ENCODE data around the gene MYLK4. TPM values are rescaled to one million over a fixed set of nuclear protein-coding genes. Genes with fewer than 3 reads are reported as not detected.

The MYLK4 gene
- total and polyA plus RNA-seq, 8 donors = 0.12 to 1.3 (median 0.43) TPM; not detected in 3

DNA sequence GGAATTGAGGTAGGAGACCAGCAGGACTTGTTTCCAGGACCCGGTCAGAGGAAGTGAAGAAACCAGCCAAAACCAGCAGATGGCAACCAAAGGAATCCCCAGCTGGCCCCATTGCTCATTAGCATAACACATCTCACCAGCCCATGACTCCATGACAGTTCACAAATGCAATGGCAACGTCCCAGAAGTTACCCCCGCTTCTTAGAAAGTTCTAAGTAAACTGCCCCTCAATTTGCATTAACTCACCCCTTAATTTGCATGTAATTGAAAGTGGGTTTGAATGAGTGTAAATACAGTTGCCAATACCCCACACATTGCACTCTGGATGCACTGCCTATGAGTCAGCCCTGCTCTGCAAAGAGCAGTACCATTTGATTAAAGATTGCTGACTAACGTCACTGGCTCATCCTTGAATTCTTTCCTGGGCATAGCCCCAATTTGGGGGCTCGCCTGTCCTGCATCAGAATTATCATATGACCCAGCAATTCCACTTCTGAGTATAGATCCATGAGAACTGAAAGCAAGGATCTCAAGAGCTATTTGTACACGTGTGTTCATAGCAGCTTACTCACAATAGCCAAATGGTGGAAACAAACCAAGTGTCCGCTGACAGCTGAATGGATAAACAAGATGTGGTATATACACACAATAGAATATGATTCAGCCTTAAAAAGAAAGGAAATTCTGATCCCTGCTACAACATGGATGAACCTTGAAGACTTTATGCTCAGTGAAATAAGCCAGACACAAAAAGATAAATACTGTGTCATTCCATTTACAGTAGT, 36.4 kb downstream of the MYLK4 start:
- DNase-seq = peak in 1 of 2 donors; percentile 36
- Histone ChIP-seq H3K4me1 (peaks cover 0 to 4% (median 0%) of the 10 kb centered on the region in 4 donors), H3K36me3 (no peaks in the 10 kb centered on the region), H3K27me3 (no peaks in the 10 kb centered on the region), H3K9me3 (peaks cover 0 to 20% (median 11%) of the 10 kb centered on the region in 4 donors), H3K27ac (no peak overlapping the region), H3K4me3 (no peak overlapping the region)
- WGBS, 5 donors = 70 to 79% (median 76%) methylated on average over 7 of the region's 7 CpGs
- intact Hi-C loops (cut with DNase I; ENCODE audit: low total_unique reads) = no loop called here
- TF ChIP-seq POLR2AphosphoS5 (IDR thresholded peaks at IDR 0.05) = peak in 1 of 3 donors; percentile 29
- TF ChIP-seq POLR2A (IDR thresholded peaks at IDR 0.05) = no peak

DNA sequence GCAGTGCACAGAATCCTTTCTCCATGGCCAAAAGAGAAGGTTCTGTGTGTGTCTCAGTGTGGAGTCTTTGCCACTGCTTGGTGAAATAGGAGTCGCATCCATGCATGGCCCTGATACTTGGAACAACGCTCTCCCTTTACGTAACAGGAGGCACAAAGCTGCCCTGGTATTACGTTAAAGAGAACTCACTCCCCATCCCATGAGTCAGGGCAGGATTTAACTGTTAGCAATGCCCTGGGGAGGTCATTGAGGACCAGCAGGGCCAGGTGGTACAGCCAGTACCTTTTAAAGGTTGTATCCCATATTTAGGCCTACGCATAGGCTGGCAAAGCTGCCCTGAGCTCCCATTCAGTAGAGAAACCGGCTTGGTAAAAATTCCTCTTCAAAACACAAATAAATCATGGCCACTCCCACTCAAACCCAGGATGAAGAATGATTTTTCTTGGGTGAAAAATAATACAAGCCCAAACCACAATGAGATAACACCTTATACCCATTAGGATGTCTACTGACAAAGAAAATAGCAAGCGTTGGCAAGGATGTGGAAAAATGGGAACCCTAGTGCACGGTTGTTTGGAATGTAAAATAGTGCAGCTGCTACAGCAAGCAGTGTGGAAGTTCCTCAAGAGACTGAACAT, 37.1 kb downstream of the MYLK4 start:
- DNase-seq = no peak
- Histone ChIP-seq H3K27ac (no peak overlapping the region), H3K9me3 (peaks cover 0 to 21% (median 11%) of the 10 kb centered on the region in 4 donors), H3K4me1 (peaks cover 0 to 4% (median 0%) of the 10 kb centered on the region in 4 donors), H3K36me3 (no peaks in the 10 kb centered on the region), H3K27me3 (no peaks in the 10 kb centered on the region), H3K4me3 (no peak overlapping the region)
- WGBS, 5 donors = 85 to 96% (median 94%) methylated on average over 8 of the region's 8 CpGs
- TF ChIP-seq, protein P1, sequence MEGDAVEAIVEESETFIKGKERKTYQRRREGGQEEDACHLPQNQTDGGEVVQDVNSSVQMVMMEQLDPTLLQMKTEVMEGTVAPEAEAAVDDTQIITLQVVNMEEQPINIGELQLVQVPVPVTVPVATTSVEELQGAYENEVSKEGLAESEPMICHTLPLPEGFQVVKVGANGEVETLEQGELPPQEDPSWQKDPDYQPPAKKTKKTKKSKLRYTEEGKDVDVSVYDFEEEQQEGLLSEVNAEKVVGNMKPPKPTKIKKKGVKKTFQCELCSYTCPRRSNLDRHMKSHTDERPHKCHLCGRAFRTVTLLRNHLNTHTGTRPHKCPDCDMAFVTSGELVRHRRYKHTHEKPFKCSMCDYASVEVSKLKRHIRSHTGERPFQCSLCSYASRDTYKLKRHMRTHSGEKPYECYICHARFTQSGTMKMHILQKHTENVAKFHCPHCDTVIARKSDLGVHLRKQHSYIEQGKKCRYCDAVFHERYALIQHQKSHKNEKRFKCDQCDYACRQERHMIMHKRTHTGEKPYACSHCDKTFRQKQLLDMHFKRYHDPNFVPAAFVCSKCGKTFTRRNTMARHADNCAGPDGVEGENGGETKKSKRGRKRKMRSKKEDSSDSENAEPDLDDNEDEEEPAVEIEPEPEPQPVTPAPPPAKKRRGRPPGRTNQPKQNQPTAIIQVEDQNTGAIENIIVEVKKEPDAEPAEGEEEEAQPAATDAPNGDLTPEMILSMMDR (IDR thresholded peaks at IDR 0.05) = no peak
- TF ChIP-seq EP300 (IDR thresholded peaks at IDR 0.05) = no peak
- no peak for TF ChIP-seq POLR2AphosphoS5 (IDR thresholded peaks at IDR 0.05)
- no peak for TF ChIP-seq POLR2A (IDR thresholded peaks at IDR 0.05)
- intact Hi-C loops (cut with DNase I; ENCODE audit: low total_unique reads) = no loop called here

DNA sequence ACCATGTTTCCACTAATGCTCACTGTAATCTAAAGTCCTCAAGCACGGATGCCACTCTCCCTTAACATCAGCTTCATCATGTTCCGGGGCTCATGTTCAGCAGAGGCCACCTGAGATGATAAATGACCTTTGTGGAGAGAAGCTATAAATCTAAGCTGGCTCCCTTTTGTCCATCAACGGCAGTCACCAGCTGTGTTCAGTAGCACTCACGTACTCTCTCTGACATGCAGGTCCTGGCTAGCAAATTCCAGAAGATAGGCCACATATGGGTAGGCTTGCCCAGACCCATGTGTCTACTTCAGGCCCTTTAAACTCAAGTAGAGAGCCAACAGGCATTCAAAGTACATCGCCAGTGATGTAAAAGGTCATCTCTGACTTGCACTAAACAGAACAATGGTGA, 38.6 kb downstream of the MYLK4 start:
- no peak for TF ChIP-seq POLR2AphosphoS5 (IDR thresholded peaks at IDR 0.05)
- TF ChIP-seq EP300 (IDR thresholded peaks at IDR 0.05) = no peak
- TF ChIP-seq POLR2A (IDR thresholded peaks at IDR 0.05) = no peak
- TF ChIP-seq, protein P1 (IDR thresholded peaks at IDR 0.05) = no peak
- intact Hi-C loops (cut with DNase I; ENCODE audit: low total_unique reads) = no loop called here
- no peak overlapping the region for H3K27ac ChIP-seq
- 76 to 91% (median 87%) methylated on average over 5 of the region's 5 CpGs for WGBS, 5 donors
- H3K27me3 ChIP-seq = no peaks in the 10 kb centered on the region
- H3K36me3 ChIP-seq = no peaks in the 10 kb centered on the region
- no peak overlapping the region for H3K4me3 ChIP-seq
- peaks cover 0 to 21% (median 11%) of the 10 kb centered on the region in 4 donors for H3K9me3 ChIP-seq
- no peak for DNase-seq
- H3K4me1 ChIP-seq = peaks cover 0 to 4% (median 0%) of the 10 kb centered on the region in 4 donors

DNA sequence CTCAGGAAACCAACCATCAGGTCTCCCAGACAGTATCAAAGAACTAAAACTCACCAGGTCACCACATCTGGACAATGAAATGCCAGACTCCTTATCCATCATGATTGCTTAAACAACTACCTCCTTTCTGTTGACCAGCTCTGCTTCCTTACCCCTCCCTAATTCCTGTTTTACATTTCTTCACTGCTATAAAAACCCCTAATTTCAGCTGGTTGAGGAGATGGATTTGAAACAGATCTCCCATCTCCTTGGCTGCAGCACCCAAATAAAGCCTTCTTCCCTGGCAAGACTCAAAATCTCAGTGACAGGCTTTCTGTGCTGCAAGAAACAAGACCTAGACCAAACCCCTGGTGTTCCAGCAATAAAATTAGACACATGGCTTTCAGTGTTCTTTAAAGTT, 40.3 kb downstream of the MYLK4 start:
- Histone ChIP-seq H3K4me3 (no peak overlapping the region), H3K27ac (no peak overlapping the region), H3K27me3 (no peaks in the 10 kb centered on the region), H3K9me3 (peaks cover 0 to 21% (median 11%) of the 10 kb centered on the region in 4 donors), H3K36me3 (no peaks in the 10 kb centered on the region), H3K4me1 (peaks cover 0 to 4% (median 0%) of the 10 kb centered on the region in 4 donors)
- no peak for DNase-seq
- intact Hi-C loops (cut with DNase I; ENCODE audit: low total_unique reads) = no loop called here
- no peak for TF ChIP-seq POLR2AphosphoS5 (IDR thresholded peaks at IDR 0.05)
- TF ChIP-seq POLR2A (IDR thresholded peaks at IDR 0.05) = no peak
- TF ChIP-seq EP300 (IDR thresholded peaks at IDR 0.05) = no peak

DNA sequence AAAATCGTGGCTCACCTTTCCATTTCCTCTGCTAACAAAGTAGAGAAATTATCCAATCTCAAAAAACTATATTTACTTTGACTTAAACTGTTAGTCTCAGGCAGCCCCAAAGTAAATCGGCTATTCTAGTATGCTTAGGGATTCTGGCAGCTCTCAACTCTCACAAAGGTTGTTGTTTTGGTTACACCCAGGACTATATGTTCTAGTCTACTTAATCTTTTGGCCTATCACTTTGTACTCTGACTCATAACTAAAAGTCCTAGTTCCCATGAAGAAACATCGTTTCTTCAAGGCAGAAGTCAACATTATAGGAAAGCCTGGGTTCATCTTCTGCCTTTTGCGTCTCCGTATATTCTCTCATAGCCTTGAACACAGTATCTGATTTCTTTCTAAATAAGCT, 42.3 kb downstream of the MYLK4 start:
- TF ChIP-seq EP300 (IDR thresholded peaks at IDR 0.05) (no peak), POLR2A (IDR thresholded peaks at IDR 0.05) (no peak), POLR2AphosphoS5 (IDR thresholded peaks at IDR 0.05) (no peak)
- TF ChIP-seq, protein P1 (IDR thresholded peaks at IDR 0.05) = no peak
- no peaks in the 10 kb centered on the region for H3K36me3 ChIP-seq
- intact Hi-C loops (cut with DNase I; ENCODE audit: low total_unique reads) = no loop called here
- no peaks in the 10 kb centered on the region for H3K4me1 ChIP-seq
- 65 to 84% (median 75%) methylated on average over 5 of the region's 5 CpGs for WGBS, 5 donors
- DNase-seq = no peak
- peaks cover 0 to 21% (median 11%) of the 10 kb centered on the region in 4 donors for H3K9me3 ChIP-seq
- no peak overlapping the region for H3K4me3 ChIP-seq
- no peaks in the 10 kb centered on the region for H3K27me3 ChIP-seq
- H3K27ac ChIP-seq = no peak overlapping the region
